Heart right ventricle (tissue), 16 donors: Measurements from ENCODE around the gene UNC45B. TPM values are rescaled to one million over a fixed set of nuclear protein-coding genes. Genes with fewer than 3 reads are reported as not detected.

Experiments
- ATAC-seq, 8 donors: fragments of 200-7000 bp; cut with Tn5 transposase; one replicate each; pipeline ENCODE4 v1.9.1; 2020; ENCODE audit warnings: mild to moderate bottlenecking in 8 of 8, moderate library complexity in 8 of 8, moderate number of reproducible peaks in 1 of 8
- DNase-seq, 2 donors: peaks; one replicate each; pipeline ENCODE4 v3.0.0-alpha.2; 2020
- H3K27ac ChIP-seq, 10 donors: fragments of 200-600 bp; sonication (generic) in 2 of 10; one replicate each; pipeline versions ENCODE4 v1.5.0 to v1.8.0; 2020 to 2022; ENCODE audit warnings: mild to moderate bottlenecking in 3 of 10
- H3K27me3 ChIP-seq, 7 donors: fragments of 200-600 bp; one replicate each; pipeline ENCODE4 v1.8.0; 2021 to 2022; ENCODE audit warnings: mild to moderate bottlenecking in 2 of 7
- H3K36me3 ChIP-seq, 9 donors: fragments of 200-600 bp; sonication (generic) in 1 of 9; one replicate each; pipeline versions ENCODE4 v1.5.0 to v1.8.0; 2020 to 2022; ENCODE audit warnings: mild to moderate bottlenecking in 2 of 9
- H3K4me1 ChIP-seq, 9 donors: fragments of 200-600 bp; sonication (generic) in 1 of 9; one replicate each; pipeline versions ENCODE4 v1.5.0 to v1.8.0; 2020 to 2022; ENCODE audit warnings: mild to moderate bottlenecking in 4 of 9
- H3K4me3 ChIP-seq, 10 donors: fragments of 200-600 bp; sonication (generic) in 2 of 10; one replicate each; pipeline versions ENCODE4 v1.5.0 to v1.8.0; 2020 to 2022; ENCODE audit warnings: mild to moderate bottlenecking in 7 of 10, moderate library complexity in 2 of 10
- H3K9me3 ChIP-seq, 11 donors: fragments of 200-600 bp in 10 of 11; sonication (generic) in 2 of 11; one replicate each; pipeline versions ENCODE4 v1.5.0 to v1.8.0; 2013 to 2022; ENCODE audit warnings: mild to moderate bottlenecking in 2 of 11, control low read depth in 1 of 11, moderate library complexity in 1 of 11
- CTCF ChIP-seq, 9 donors: fragments of 200-600 bp; sonication (generic) in 2 of 9; IDR thresholded peaks; one replicate each; pipeline versions ENCODE4 v1.5.0 to v1.8.0; 2021 to 2022; ENCODE audit warnings: antibody characterized with exemption in 9 of 9, mild to moderate bottlenecking in 5 of 9, moderate library complexity in 1 of 9
- WGBS, 2 donors: extraction: QIAGEN DNeasy Blood & Tissue Kit; methylation state at CpG; one replicate each; pipeline ENCODE4 v1.1.7; 2013; ENCODE audit warnings: inconsistent platforms in 1 of 2; 5-methylcytosine and 5-hydroxymethylcytosine counted together
- intact Hi-C, 10 donors: fragments of 100-400 bp; cut with DNase I; formaldehyde crosslinking; loops; one replicate each; pipeline versions ENCODE4 v1.11.1 to v1.14.2; 2022
- long read RNA-seq, 3 donors: library from polyadenylated mRNA; unstranded; transcript quantifications; one replicate each; pipeline ENCODE4 v2.0.0, GENCODE V29; 2020 to 2021
- polyA plus RNA-seq, 2 donors: library from polyadenylated mRNA; stranded (reverse); fragments of 200-250 nt; gene quantifications; one replicate each; pipeline ENCODE4 v1.2.3, GENCODE V29; 2013
- total RNA-seq, 10 donors: library from RNA; stranded (reverse); fragmentation: NEBNext Ultra II Directional in 3 of 10; extraction: Animal tissue kit (Norgen Biotek cat#: 25700) in 3 of 10; gene quantifications; one replicate each; pipeline versions ENCODE4 v1.2.1 to v1.2.4, GENCODE V29; 2021 to 2023
- donor health status: Arrhythmogenic right ventricular cardiomyopathy.
- donor health status: ischemic (EF 13 %, LVEDD 7.1; RV severe dilation, severe dysfunction).
- donor health status: healthy with polysubstance abuse.
- donor health status: DM: no; HTN: yes; CAD: no.
- donor health status: DM: no; HTN: no; CAD: no.
- donor health status: ischemic (EF 25% LVEDD 6.9; RV normal size, moderate dysfunction).
- donor health status: ischemic (EF 25% LVEDD 5.7; RV mildly dilated, moderate dysfunction).
- donor health status: healthy.
- donor health status: DM: yes; HTN: yes; CAD: no.
- donor health status: Ischemic cardiomyopathy.
- donor health status: ischemic (EF 35%, LVEDD 5.7; RV mildly dilated, moderate dysfunction).
- donor health status: nonischemic (EF 11% LVEDD 7.7; RV severe dilation, severe dysfunction).
- donor health status: DM: yes; HTN: yes; CAD: no.
- donor health status: PGD.
- donor health status: ischemic (EF 29% LVEDD 5.4; RV normal size, mild dysfunction).
- donor health status: nonischemic (EF 23%, LVEDD 6.1; RV moderate dilation, normal function).

Gene UNC45B
- 100 to 1,000 TPM; 174 to 303 (median 251) TPM for total RNA-seq
- 10 to 100 TPM; 27.8 to 35.0 TPM for polyA plus RNA-seq
- long read RNA-seq, donor 1, full-length matches to known transcripts, result 516 of 869 reads
- long read RNA-seq, donor 1, partial matches to known transcripts, result 127 of 869 reads
- long read RNA-seq, donor 1, other reads (novel, unspliced or antisense), result 226 of 869 reads
- long read RNA-seq, donor 2, full-length matches to known transcripts, result 455 of 787 reads
- long read RNA-seq, donor 2, partial matches to known transcripts, result 118 of 787 reads
- long read RNA-seq, donor 2, other reads (novel, unspliced or antisense), result 214 of 787 reads
- long read RNA-seq, donor 3, full-length matches to known transcripts, result 226 of 510 reads
- long read RNA-seq, donor 3, partial matches to known transcripts, result 134 of 510 reads
- long read RNA-seq, donor 3, other reads (novel, unspliced or antisense), result 150 of 510 reads

GRCh38 chr17:35147375-35147905 lies at the start of gene UNC45B:
TSS of gene UNC45B (plus strand) at chr17:35147817. CDS start at chr17:35148264, 447 bp downstream.
- Histone ChIP-seq H3K4me1 (peaks cover 0 to 57% (median 11%) of the 10 kb centered on the region in 9 donors), H3K27me3 (no peaks in the 10 kb centered on the region), H3K27ac (peak within 1 kb of the TSS; percentile 76 to 98 (median 88)), H3K9me3 (no peaks in the 10 kb centered on the region), H3K36me3 (peaks cover 0 to 17% (median 0%) of the 10 kb centered on the region in 9 donors), H3K4me3 (peak within 1 kb of the TSS; percentile 15 to 57 (median 48))
- peak; percentile 85 to 94 (median 90) for ATAC-seq
- intact Hi-C loops, result no loop called here
- peak; percentile 58 to 81 for DNase-seq
- WGBS, 2 donors, result 31 to 58% methylated on average over 4 of the region's 4 CpGs
- no peak for TF ChIP-seq CTCF (IDR thresholded peaks at IDR 0.05)

- intact Hi-C loops, result no loop called here
- no peak for TF ChIP-seq CTCF (IDR thresholded peaks at IDR 0.05)
- Histone ChIP-seq H3K9me3 (no peaks in the 10 kb centered on the region), H3K27me3 (no peaks in the 10 kb centered on the region), H3K4me3 (no peak overlapping the region), H3K4me1 (no peaks in the 10 kb centered on the region), H3K27ac (no peak overlapping the region), H3K36me3 (peaks cover 0 to 85% (median 35%) of the 10 kb centered on the region in 9 donors)
- WGBS, 2 donors, result 97% methylated on average over 3 of the region's 3 CpGs
- ATAC-seq, result no peak
- no peak for DNase-seq
Measured at GRCh38 chr17:35099908-35100307, 47.7 kb upstream of the UNC45B start.

GRCh38 chr17:35101036-35101435 lies 46.6 kb upstream of the UNC45B start:
- Histone ChIP-seq H3K36me3 (peaks cover 0 to 96% (median 38%) of the 10 kb centered on the region in 9 donors), H3K4me3 (no peak overlapping the region), H3K9me3 (no peaks in the 10 kb centered on the region), H3K4me1 (no peaks in the 10 kb centered on the region), H3K27me3 (no peaks in the 10 kb centered on the region), H3K27ac (no peak overlapping the region)
- no peak for ATAC-seq
- TF ChIP-seq CTCF (IDR thresholded peaks at IDR 0.05), result no peak
- intact Hi-C loops, result no loop called here
- DNase-seq, result no peak
- 96 to 98% methylated on average over 14 of the region's 14 CpGs for WGBS, 2 donors

- no peak for TF ChIP-seq CTCF (IDR thresholded peaks at IDR 0.05)
- no peaks in the 10 kb centered on the region for H3K9me3 ChIP-seq
- ATAC-seq (no peak), DNase-seq (no peak)
- H3K4me1 ChIP-seq, result no peaks in the 10 kb centered on the region
- peaks cover 0 to 96% (median 44%) of the 10 kb centered on the region in 9 donors for H3K36me3 ChIP-seq
- H3K4me3 ChIP-seq, result no peak overlapping the region
- intact Hi-C loops, result no loop called here
- WGBS, 2 donors, result 97 to 98% methylated on average over 2 of the region's 2 CpGs
- no peak overlapping the region for H3K27ac ChIP-seq
- H3K27me3 ChIP-seq, result no peaks in the 10 kb centered on the region
Measured at GRCh38 chr17:35101725-35102124, 45.9 kb upstream of the UNC45B start.
